ENCODE measurements around the gene SLC7A8. TPM values are rescaled to one million over a fixed set of nuclear protein-coding genes. Genes with fewer than 3 reads are reported as not detected.

SLC7A8 gene
- total RNA-seq, 1 experiment from 2014 or later = 0.90 TPM

- intact Hi-C loops (cut with micrococcal nuclease; ENCODE audit: unreplicated experiment) (no loop called here), in situ Hi-C loops (cut with HindIII; ENCODE audit: low pct_unique_long_range_greater_than_20kb, low sequenced_read_pairs) (no loop called here)
- no peak for TF ChIP-seq POLR2AphosphoS5 (IDR thresholded peaks at IDR 0.05; ENCODE audit: low read depth, low read length)
- no peak for TF ChIP-seq CTCF (IDR thresholded peaks at IDR 0.05)
- no peak for TF ChIP-seq SIN3A (IDR thresholded peaks at IDR 0.05; ENCODE audit: borderline replicate concordance, insufficient read depth, low read depth, low read length)
- TF ChIP-seq REST (IDR thresholded peaks at IDR 0.05; ENCODE audit: insufficient read depth in 1 of 2, low read depth in 2 of 2, low read length in 1 of 2) = no peak
- TF ChIP-seq TCF7L2 (IDR thresholded peaks at IDR 0.05; ENCODE audit: low read depth, low read length) = no peak
- ChIA-PET POLR2A (no interaction called here), CTCF (interaction anchor here (0.7 kb wide), 1 partner anchor 201 kb away, joined by 5 read pairs; no protein-coding TSS in a partner anchor)
- H3K4me1 ChIP-seq (ENCODE audit: control insufficient read depth, insufficient read depth, low read length) = no peaks in the 10 kb centered on the region
- H3K27me3 ChIP-seq (ENCODE audit: control insufficient read depth, insufficient read depth, low read length) = 0 out of 2 replicates have a peak, but pooled peaks cover 3% of the 10 kb centered on the region
- ATAC-seq = no peak
- no peak overlapping the region for H3K27ac ChIP-seq (ENCODE audit: low read length)
- DNase-seq (ENCODE audit: low read depth, low spot score) = no peak
- BruUV-seq (replicated peaks) = no TSS peak
- H3K9me3 ChIP-seq (ENCODE audit: control insufficient read depth, insufficient read depth, low read depth, low read length) = no peaks in the 10 kb centered on the region
- no peak overlapping the region for H3K4me3 ChIP-seq (ENCODE audit: low read depth in 2 of 2, low read length in 2 of 2)
- H3K36me3 ChIP-seq (ENCODE audit: control insufficient read depth, insufficient read depth, low read length) = no peaks in the 10 kb centered on the region
These were observed 33.9 kb upstream of the SLC7A8 start for GRCh38 chr14:23217032-23218020.

- in situ Hi-C loops (cut with HindIII; ENCODE audit: low pct_unique_long_range_greater_than_20kb, low sequenced_read_pairs) = no loop called here
- Histone ChIP-seq H3K9me3 (ENCODE audit: control insufficient read depth, insufficient read depth, low read depth, low read length) (no peaks in the 10 kb centered on the region), H3K4me1 (ENCODE audit: control insufficient read depth, insufficient read depth, low read length) (no peaks in the 10 kb centered on the region), H3K4me3 (ENCODE audit: low read depth in 2 of 2, low read length in 2 of 2) (no peak overlapping the region), H3K27ac (ENCODE audit: low read length) (no peak overlapping the region), H3K36me3 (ENCODE audit: control insufficient read depth, insufficient read depth, low read length) (no peaks in the 10 kb centered on the region), H3K27me3 (ENCODE audit: control insufficient read depth, insufficient read depth, low read length) (no peaks in the 10 kb centered on the region)
- no peak for DNase-seq (ENCODE audit: low read depth, low spot score)
- no peak for ATAC-seq
- no peak for TF ChIP-seq CTCF (IDR thresholded peaks at IDR 0.05)
- no peak for TF ChIP-seq REST (IDR thresholded peaks at IDR 0.05; ENCODE audit: insufficient read depth in 1 of 2, low read depth in 2 of 2, low read length in 1 of 2)
- no peak for TF ChIP-seq POLR2AphosphoS5 (IDR thresholded peaks at IDR 0.05; ENCODE audit: low read depth, low read length)
- TF ChIP-seq SIN3A (IDR thresholded peaks at IDR 0.05; ENCODE audit: borderline replicate concordance, insufficient read depth, low read depth, low read length) = no peak
- TF ChIP-seq TCF7L2 (IDR thresholded peaks at IDR 0.05; ENCODE audit: low read depth, low read length) = no peak
- ChIA-PET CTCF (no interaction called here), POLR2A (no interaction called here)
- BruUV-seq (replicated peaks) = no TSS peak
- intact Hi-C loops (cut with micrococcal nuclease; ENCODE audit: unreplicated experiment) = no loop called here
These were observed 32.0 kb upstream of the SLC7A8 start for GRCh38 chr14:23215421-23215820.
